ENCODE measurements around the gene PLCB1.

PLCB1 gene

DNA sequence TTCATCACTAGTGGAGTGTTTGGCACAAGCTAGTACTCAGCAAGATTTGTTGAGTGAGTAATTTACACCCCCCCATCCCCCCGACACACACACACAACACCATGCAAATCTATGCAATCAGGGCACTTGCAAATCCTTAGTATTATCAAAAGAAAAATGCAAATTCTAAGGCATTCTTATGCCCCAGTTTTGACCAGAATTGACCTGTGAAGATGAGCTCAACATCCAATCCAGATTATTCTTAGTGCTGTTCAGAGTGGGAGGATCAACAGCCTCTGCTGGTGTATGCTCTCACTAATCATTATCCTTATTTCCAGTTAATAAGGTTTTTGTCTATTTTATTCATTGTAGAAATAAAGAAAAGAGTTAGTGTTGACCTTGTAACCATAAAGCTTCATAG, 185.4 kb downstream of the PLCB1 start:
- Histone ChIP-seq H3K4me3 (no peak overlapping the region), H3K27ac (no peak overlapping the region)

DNA sequence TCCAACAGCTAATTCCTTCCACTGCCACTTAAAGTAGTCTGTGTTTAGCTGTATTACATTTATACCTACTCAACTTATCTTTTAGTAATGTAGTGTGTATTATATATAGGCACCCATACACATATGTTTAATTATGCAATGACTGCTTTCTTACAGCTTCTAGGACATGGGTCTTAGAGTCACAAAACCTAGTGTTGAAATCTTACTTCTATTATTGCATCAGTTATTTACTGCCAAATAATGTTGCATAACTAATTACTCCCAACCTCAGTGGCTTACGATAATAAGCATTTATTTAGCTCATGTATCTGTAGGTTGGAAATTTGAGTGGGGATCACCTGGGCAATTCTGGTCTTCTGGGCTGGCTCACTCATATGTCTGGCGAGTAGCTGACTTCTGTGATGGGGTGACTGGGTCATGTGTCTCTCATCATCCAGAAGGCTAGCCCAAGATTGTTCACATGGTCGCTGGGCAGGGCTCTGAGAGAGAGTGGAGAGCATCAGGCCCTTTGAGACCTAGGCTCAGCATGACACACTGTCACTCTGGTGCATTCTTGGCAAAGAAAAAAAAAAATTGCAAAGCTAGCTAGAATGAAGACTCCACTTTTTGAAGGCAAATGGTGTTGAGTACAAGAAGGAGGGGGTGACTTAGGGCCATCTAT, 187.0 kb downstream of the PLCB1 start:
- no peak overlapping the region for H3K4me3 ChIP-seq

GRCh38 chr20:8320306-8320705, 188.2 kb downstream of the PLCB1 start:
- H3K4me3 ChIP-seq, result no peak overlapping the region
- no peak overlapping the region for H3K27ac ChIP-seq

More for the DNA sequence above, 187.0 kb downstream of the PLCB1 start:
- no peak overlapping the region for H3K27ac ChIP-seq

- Histone ChIP-seq H3K4me3 (no peak overlapping the region), H3K27ac (no peak overlapping the region)
These were observed 188.9 kb downstream of the PLCB1 start for GRCh38 chr20:8321001-8321400.

DNA sequence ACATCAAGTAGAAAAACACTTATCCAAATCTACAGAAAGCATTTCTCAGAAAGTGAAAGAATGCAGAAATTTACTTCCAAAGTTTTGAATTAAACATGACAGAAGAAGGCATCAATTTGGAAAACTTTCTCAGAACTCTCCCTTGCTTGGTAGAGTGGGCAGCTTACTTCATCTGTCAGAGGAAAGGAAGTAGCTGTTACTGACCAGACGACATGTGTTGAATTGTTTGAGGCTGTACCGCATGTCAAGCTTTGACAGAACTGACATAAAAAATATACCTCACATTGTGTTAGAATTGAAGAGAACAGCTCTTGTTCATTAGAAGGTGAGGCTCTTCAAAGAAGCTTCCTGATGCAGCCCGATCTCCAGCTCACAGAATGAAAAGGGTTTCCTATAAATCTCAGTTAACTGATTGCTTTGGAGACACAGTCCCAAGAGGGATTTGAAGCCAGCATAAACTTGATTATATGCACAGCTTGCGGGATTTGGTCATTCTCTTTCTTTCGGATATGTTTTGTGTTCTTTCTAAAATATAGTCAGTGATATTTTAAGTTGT, 190.7 kb downstream of the PLCB1 start:
- H3K27ac ChIP-seq, result no peak overlapping the region
- H3K4me3 ChIP-seq, result no peak overlapping the region

DNA sequence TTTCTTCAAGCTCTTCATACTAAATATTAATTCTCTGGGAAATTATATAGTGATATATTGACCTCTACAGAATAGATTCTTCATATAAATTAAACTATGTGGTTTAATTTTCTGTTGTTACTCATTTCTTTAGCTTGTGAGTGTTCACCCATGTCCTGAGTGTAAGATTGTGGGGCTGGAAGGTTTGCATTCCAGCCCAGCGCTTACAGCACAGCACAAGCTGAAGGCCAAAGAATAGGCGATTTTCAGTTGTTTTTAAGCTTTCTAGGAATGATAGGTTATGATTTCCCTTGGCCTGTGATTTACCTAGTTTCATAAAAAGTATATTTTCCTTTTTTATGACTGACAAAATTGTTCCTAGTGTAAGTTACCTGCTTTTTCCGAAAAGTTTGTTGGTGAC, 194.1 kb downstream of the PLCB1 start:
- Histone ChIP-seq H3K27ac (no peak overlapping the region), H3K4me3 (no peak overlapping the region)

- no peak overlapping the region for H3K4me3 ChIP-seq
- no peak overlapping the region for H3K27ac ChIP-seq
These were observed 194.8 kb downstream of the PLCB1 start for GRCh38 chr20:8326899-8327298.

DNA sequence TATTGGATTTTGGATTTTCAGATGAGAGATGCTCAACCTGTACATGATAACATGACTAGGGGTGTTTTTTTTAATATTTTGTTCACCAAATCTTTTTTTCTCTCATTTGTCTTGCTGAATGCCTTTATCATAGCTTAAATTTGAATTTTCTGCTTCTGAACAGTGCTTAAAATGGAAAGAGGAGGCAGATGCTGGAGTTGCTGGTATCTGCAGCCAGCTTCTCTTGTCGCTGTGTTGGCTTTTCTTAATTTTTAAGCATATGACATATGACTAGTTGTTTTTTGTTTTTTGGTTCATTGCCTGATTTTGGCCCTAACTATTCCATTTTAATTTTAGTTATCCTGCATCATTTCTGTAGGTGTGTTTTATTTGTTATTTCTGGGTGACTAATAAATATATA, 196.1 kb downstream of the PLCB1 start:
- H3K27ac ChIP-seq, result no peak overlapping the region
- no peak overlapping the region for H3K4me3 ChIP-seq

DNA sequence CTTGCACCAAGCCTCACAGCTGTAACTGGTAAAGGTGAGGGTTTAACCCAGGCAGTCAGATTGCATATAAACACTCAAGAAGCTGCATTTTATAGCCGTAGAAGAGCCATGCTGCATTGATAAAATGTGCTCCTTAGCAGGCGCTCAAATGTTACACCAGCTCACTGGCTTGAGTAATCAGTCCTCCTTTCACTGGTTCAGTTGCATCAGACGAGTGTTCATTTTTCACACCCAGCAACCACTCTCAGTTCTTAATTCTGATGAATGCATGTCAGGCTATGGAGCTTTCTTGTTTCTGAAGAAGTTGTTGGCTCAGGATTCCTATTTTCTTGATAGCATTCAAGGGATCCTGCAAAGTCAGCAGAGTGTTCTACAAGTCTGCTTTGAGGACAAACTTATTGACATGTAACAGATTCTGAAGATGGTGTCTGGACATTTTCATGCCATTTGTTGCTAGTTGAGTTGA, 198.3 kb downstream of the PLCB1 start:
- H3K4me3 ChIP-seq, result no peak overlapping the region
- no peak overlapping the region for H3K27ac ChIP-seq

DNA sequence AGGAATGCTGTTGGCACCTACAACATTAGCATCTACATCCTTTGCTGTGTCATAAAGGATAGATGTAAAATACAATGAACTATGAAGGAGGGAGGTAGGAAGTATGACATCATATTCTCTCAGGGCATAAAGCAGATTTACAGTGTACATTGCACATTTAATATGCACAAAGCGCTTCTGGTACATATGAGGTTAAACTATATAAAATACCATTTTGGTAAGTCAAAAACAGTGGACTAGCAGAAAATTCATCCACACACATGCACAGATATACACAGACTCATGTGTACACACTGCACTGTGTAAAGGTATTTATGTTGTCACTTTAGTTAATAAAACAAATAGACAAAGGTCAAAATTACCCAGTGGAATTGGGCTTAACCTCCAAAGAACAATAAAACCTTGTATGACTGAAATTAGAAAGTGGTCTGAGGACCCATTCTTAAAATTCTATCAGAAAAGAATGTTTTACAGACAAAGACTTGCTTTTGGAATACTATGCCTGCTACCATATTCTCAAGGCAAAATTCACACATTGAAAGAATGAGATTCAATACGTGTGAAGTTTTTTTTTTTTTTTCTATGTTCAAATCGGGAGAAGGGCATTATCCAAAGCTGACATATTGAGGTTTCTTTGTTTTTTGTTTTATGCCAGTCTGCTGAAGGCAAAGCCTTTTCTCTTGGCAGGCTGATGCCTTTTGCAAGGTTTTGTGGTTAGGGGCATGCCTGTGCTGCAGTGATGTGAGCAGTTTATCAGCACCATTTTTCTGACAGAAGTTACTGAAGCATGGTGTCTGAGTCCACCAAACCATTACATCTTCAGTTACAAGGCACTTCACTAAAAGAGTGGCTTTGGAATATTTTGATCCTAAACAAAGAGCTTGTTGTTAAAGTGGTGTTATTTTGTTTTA, 199.0 kb downstream of the PLCB1 start:
- H3K27ac ChIP-seq, result no peak overlapping the region
- H3K4me3 ChIP-seq, result no peak overlapping the region

GRCh38 chr20:8331740-8332412, 199.8 kb downstream of the PLCB1 start:
- Histone ChIP-seq H3K4me3 (no peak overlapping the region), H3K27ac (no peak overlapping the region)

GRCh38 chr20:8334641-8335040, 202.6 kb downstream of the PLCB1 start:
- Histone ChIP-seq H3K27ac (no peak overlapping the region), H3K4me3 (no peak overlapping the region)

GRCh38 chr20:8335059-8335458, 203.0 kb downstream of the PLCB1 start:
- Histone ChIP-seq H3K4me3 (no peak overlapping the region), H3K27ac (no peak overlapping the region)

DNA sequence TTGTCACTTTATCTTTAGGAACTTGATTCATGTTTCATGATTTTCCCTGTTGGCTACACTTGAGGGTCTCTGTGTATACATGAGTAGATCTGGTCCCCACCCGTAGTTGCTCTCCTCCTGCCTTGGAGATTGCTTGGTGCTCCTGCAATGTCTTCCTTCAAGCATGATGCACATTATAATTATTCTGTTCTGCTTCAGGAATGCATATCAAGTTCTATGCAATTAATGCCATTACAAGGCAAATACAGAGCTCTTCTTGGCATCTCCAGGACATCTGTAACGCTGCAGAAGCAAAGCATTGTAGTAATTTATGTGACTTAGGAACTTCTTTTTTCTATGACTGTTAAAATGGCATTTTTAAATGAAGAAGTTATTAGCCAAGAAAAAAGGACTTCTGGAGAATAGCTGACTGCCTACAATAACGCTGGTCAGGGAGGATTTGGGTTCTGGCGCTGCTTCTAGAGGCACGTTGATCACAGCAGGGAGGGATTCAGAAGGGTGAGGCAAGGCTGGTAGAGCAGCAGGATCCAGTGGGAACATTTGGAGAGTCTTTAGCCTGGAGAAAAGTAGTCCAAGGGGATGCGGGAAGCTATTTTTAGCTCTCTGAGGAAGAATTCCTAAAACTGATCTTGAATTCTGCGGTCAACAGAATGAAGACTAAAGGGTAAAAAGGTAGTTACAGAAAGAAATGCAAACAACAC, 203.6 kb downstream of the PLCB1 start:
- no peak overlapping the region for H3K4me3 ChIP-seq
- no peak overlapping the region for H3K27ac ChIP-seq

DNA sequence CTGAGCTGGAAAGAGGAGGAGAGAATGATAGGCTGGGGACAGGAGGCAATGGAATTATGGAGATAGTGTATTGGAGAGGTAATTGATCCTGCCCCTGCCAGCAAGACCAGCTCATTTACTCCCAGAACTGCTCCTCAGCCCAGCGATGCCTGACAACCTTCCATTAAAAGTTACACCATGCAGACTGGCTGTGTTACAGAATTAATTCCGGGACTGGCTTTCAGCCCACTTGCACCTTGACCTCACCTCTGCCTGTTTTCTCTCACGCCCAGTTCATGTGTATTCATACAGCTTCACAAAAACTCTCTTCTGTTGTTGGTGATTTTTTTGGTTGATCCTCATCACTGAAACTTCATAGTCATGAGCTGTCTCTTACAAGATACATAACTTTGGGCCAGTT, 207.3 kb downstream of the PLCB1 start:
- Histone ChIP-seq H3K4me3 (no peak overlapping the region), H3K27ac (no peak overlapping the region)

DNA sequence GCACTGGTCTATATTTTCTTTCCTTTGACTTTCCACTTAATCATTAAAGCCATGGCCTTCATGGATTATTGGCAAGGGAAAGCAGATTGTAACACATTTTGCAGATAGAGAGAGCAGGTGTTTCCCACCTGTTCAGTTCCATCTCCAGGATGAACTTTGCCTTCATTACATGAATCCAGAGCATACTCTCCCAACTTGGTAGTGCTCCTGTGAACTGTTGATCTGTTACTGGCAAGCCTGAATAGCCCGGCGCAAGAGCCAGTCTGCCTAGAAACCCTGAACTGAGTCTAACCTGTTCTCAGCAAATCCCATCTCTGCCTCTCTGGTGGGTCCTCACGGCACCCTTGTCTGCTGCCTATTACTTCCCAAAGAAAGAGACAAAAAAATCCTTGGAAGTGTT, 210.3 kb downstream of the PLCB1 start:
- H3K4me3 ChIP-seq, result no peak overlapping the region

GRCh38 chr20:8344106-8344505, 212.0 kb downstream of the PLCB1 start:
- Histone ChIP-seq H3K4me3 (no peak overlapping the region), H3K27ac (no peak overlapping the region)

More for the DNA sequence above, 210.3 kb downstream of the PLCB1 start:
- no peak overlapping the region for H3K27ac ChIP-seq

- Histone ChIP-seq H3K4me3 (no peak overlapping the region), H3K27ac (no peak overlapping the region)
These were observed 212.6 kb downstream of the PLCB1 start for GRCh38 chr20:8344631-8345030.

- Histone ChIP-seq H3K27ac (no peak overlapping the region), H3K4me3 (no peak overlapping the region)
These were observed 214.7 kb downstream of the PLCB1 start for GRCh38 chr20:8346700-8347270.
